Measurements from ENCODE around the gene MYO1E.

Gene MYO1E

DNA sequence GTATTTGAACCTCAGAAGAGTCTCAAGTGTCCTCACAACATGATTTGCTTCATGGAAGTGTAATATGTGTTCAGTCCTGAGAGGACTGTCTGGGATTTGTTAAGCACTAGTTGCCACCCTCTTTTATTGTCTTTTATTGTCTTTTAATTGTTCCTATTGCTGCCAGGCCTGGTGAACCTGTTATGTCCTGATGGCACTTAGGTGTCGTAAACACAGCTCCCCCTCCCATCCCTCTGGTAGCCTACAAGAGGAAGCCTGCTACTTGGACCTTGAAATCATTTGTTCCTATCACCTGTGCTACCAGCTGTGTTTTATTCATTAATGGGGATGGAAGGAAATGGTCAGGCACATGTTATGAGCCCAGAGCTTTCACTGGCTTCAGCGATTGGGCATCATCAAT is 248.4 kb downstream of the MYO1E start:
- TF ChIP-seq EZH2phosphoT487 (conservative IDR thresholded peaks at IDR 0.05; ENCODE audit: low read length): no peak
- TF ChIP-seq, protein P1, sequence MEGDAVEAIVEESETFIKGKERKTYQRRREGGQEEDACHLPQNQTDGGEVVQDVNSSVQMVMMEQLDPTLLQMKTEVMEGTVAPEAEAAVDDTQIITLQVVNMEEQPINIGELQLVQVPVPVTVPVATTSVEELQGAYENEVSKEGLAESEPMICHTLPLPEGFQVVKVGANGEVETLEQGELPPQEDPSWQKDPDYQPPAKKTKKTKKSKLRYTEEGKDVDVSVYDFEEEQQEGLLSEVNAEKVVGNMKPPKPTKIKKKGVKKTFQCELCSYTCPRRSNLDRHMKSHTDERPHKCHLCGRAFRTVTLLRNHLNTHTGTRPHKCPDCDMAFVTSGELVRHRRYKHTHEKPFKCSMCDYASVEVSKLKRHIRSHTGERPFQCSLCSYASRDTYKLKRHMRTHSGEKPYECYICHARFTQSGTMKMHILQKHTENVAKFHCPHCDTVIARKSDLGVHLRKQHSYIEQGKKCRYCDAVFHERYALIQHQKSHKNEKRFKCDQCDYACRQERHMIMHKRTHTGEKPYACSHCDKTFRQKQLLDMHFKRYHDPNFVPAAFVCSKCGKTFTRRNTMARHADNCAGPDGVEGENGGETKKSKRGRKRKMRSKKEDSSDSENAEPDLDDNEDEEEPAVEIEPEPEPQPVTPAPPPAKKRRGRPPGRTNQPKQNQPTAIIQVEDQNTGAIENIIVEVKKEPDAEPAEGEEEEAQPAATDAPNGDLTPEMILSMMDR (IDR thresholded peaks at IDR 0.05; ENCODE audit: insufficient read depth, low read length, poor library complexity, severe bottlenecking): no peak
- Histone ChIP-seq H3K9me3 (ENCODE audit: insufficient read depth, low read length) (no peaks in the 10 kb centered on the region), H3K4me2 (ENCODE audit: low read depth, low read length, poor library complexity, severe bottlenecking) (no peak overlapping the region), H4K20me1 (ENCODE audit: low read depth, low read length) (no peaks in the 10 kb centered on the region), H3K9me2 (replicated peaks; ENCODE audit: insufficient read depth, low read length) (no peaks in the 10 kb centered on the region), H3K36me3 (ENCODE audit: low read length) (peaks cover 30% of the 10 kb centered on the region), H3K79me2 (ENCODE audit: insufficient read depth, low read length) (no peaks in the 10 kb centered on the region), H3K27me3 (ENCODE audit: low read length) (no peaks in the 10 kb centered on the region), H2AFZ (ENCODE audit: low read depth, low read length, severe bottlenecking) (no peak overlapping the region), H3K4me3 (ENCODE audit: insufficient read depth, low read length, poor library complexity, severe bottlenecking) (no peak overlapping the region), H3F3A (ENCODE audit: insufficient read depth) (peaks cover 58% of the 10 kb centered on the region), H3K27ac (ENCODE audit: low read depth, low read length) (no peak overlapping the region), H3K9ac (ENCODE audit: low read length) (no peak overlapping the region)

DNA sequence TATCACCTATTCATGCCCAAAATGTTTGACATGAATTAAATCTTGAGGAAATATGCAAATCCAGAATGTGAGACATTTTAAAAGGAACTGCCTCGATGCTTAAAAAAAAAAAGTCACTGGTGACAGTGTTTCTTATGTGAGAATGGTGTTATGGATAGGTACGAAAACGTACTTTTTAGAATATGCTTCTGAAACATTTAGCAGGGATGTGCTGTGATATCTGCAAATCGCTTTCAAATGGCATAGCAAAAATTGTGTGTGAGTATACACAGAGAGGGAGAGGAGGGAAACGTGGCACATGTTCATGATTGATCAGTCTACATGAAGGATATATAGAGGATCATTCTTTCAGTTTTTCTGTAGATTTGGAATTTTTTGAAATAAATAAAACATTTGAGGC is 251.7 kb downstream of the MYO1E start:
- no peaks in the 10 kb centered on the region for H3K79me2 ChIP-seq (ENCODE audit: insufficient read depth, low read length)
- no peak overlapping the region for H3K27ac ChIP-seq (ENCODE audit: low read depth, low read length)
- H3K9me2 ChIP-seq (replicated peaks; ENCODE audit: insufficient read depth, low read length): no peaks in the 10 kb centered on the region
- peaks cover 51% of the 10 kb centered on the region for H3F3A ChIP-seq (ENCODE audit: insufficient read depth)
- H2AFZ ChIP-seq (ENCODE audit: low read depth, low read length, severe bottlenecking): no peak overlapping the region
- TF ChIP-seq, protein P1 (IDR thresholded peaks at IDR 0.05; ENCODE audit: insufficient read depth, low read length, poor library complexity, severe bottlenecking): no peak
- TF ChIP-seq EZH2phosphoT487 (conservative IDR thresholded peaks at IDR 0.05; ENCODE audit: low read length): no peak
- no peak overlapping the region for H3K4me3 ChIP-seq (ENCODE audit: insufficient read depth, low read length, poor library complexity, severe bottlenecking)
- no peak overlapping the region for H3K4me2 ChIP-seq (ENCODE audit: low read depth, low read length, poor library complexity, severe bottlenecking)
- H3K36me3 ChIP-seq (ENCODE audit: low read length): peaks cover 31% of the 10 kb centered on the region; the same call in 1 of the 2 replicates
- H4K20me1 ChIP-seq (ENCODE audit: low read depth, low read length): no peaks in the 10 kb centered on the region
- H3K9ac ChIP-seq (ENCODE audit: low read length): no peak overlapping the region
- no peaks in the 10 kb centered on the region for H3K27me3 ChIP-seq (ENCODE audit: low read length)
- no peaks in the 10 kb centered on the region for H3K9me3 ChIP-seq (ENCODE audit: insufficient read depth, low read length)

DNA sequence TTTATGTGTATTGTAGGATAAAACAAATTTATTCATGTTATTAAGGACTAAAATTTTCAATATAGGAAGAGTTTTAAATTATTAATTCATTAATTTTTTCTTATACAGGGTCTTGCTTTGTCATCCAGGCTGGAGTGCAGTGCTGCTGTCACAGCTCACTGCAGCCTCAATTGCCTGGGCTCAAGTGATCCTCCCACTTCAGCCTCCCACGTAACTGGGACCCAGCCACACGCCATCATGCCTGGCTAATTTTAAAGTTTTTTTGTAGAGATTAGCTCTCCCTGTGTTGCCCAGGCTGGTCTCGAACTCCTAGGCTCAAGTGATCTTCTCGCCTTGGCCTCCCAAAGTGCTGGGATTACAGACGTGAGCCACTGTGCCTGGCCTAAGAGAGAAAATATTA is 253.0 kb downstream of the MYO1E start:
- TF ChIP-seq EZH2phosphoT487 (conservative IDR thresholded peaks at IDR 0.05; ENCODE audit: low read length): no peak
- TF ChIP-seq, protein P1 (IDR thresholded peaks at IDR 0.05; ENCODE audit: insufficient read depth, low read length, poor library complexity, severe bottlenecking): no peak
- peaks cover 33% of the 10 kb centered on the region for H3K36me3 ChIP-seq (ENCODE audit: low read length)

More for the DNA sequence above, 253.0 kb downstream of the MYO1E start:
- Histone ChIP-seq H3K9ac (ENCODE audit: low read length) (no peak overlapping the region), H3F3A (ENCODE audit: insufficient read depth) (peaks cover 39% of the 10 kb centered on the region), H3K9me3 (ENCODE audit: insufficient read depth, low read length) (no peaks in the 10 kb centered on the region), H3K4me2 (ENCODE audit: low read depth, low read length, poor library complexity, severe bottlenecking) (no peak overlapping the region), H3K27me3 (ENCODE audit: low read length) (no peaks in the 10 kb centered on the region), H3K4me3 (ENCODE audit: insufficient read depth, low read length, poor library complexity, severe bottlenecking) (no peak overlapping the region), H3K79me2 (ENCODE audit: insufficient read depth, low read length) (no peaks in the 10 kb centered on the region), H2AFZ (ENCODE audit: low read depth, low read length, severe bottlenecking) (no peak overlapping the region), H3K27ac (ENCODE audit: low read depth, low read length) (no peak overlapping the region), H3K9me2 (replicated peaks; ENCODE audit: insufficient read depth, low read length) (no peaks in the 10 kb centered on the region), H4K20me1 (ENCODE audit: low read depth, low read length) (no peaks in the 10 kb centered on the region)
